ENCODE data around the gene GNG13. TPM values are rescaled to one million over a fixed set of nuclear protein-coding genes. Genes with fewer than 3 reads are reported as not detected.
"Not testable (repeated sequence)": the region's sequence is repeated elsewhere in the genome, so short reads cannot be mapped to it uniquely, and the experiment has no call there.

The GNG13 gene
- total RNA-seq, 2 experiments from 2014 or later = not detected

- Mint-ChIP-seq H3K4me3 (no peak overlapping the region), H3K27me3 (no peaks in the 10 kb centered on the region), H3K9me3 (ENCODE audit: low read depth) (peaks cover 3% of the 10 kb centered on the region), H3K36me3 (peaks cover 1% of the 10 kb centered on the region), H3K4me1 (no peaks in the 10 kb centered on the region), H3K27ac (no peak overlapping the region)
- CTCF ChIA-PET = no interaction called here
- DNase-seq (no peak), ATAC-seq (no peak)
Observed at GRCh38 chr16:839643-840408, 39.3 kb upstream of the GNG13 start.

GRCh38 chr16:838741-839140, 38.2 kb upstream of the GNG13 start:
- DNase-seq (no peak), ATAC-seq (no peak)
- no peaks in the 10 kb centered on the region for H3K27me3 Mint-ChIP-seq
- CTCF ChIA-PET = no interaction called here
- peaks cover 3% of the 10 kb centered on the region for H3K9me3 Mint-ChIP-seq (ENCODE audit: low read depth)
- peaks cover 1% of the 10 kb centered on the region for H3K36me3 Mint-ChIP-seq
- H3K4me3 Mint-ChIP-seq = no peak overlapping the region
- H3K4me1 Mint-ChIP-seq = no peaks in the 10 kb centered on the region
- no peak overlapping the region for H3K27ac Mint-ChIP-seq

- H3K4me1 Mint-ChIP-seq; DNase-seq; H3K27ac Mint-ChIP-seq; H3K36me3 Mint-ChIP-seq; ATAC-seq; H3K4me3 Mint-ChIP-seq; CTCF ChIA-PET; H3K27me3 Mint-ChIP-seq; H3K9me3 Mint-ChIP-seq (ENCODE audit: low read depth): not testable (repeated sequence)
Observed at GRCh38 chr16:836822-837221, 36.3 kb upstream of the GNG13 start.

- no peaks in the 10 kb centered on the region for H3K27me3 Mint-ChIP-seq
- peaks cover 1% of the 10 kb centered on the region for H3K36me3 Mint-ChIP-seq
- no peak overlapping the region for H3K27ac Mint-ChIP-seq
- DNase-seq (no peak), ATAC-seq (no peak)
- CTCF ChIA-PET = no interaction called here
- no peaks in the 10 kb centered on the region for H3K4me1 Mint-ChIP-seq
- H3K4me3 Mint-ChIP-seq = no peak overlapping the region
- H3K9me3 Mint-ChIP-seq (ENCODE audit: low read depth) = peaks cover 3% of the 10 kb centered on the region
Observed at GRCh38 chr16:836221-836620, 35.7 kb upstream of the GNG13 start.

- Mint-ChIP-seq H3K4me3 (no peak overlapping the region), H3K27me3 (no peaks in the 10 kb centered on the region), H3K27ac (no peak overlapping the region), H3K4me1 (no peaks in the 10 kb centered on the region), H3K9me3 (ENCODE audit: low read depth) (peaks cover 3% of the 10 kb centered on the region), H3K36me3 (peaks cover 1% of the 10 kb centered on the region)
- CTCF ChIA-PET = no interaction called here
- ATAC-seq (no peak), DNase-seq (no peak)
Observed at GRCh38 chr16:835373-835772, 34.8 kb upstream of the GNG13 start.

GRCh38 chr16:833411-833810, 32.9 kb upstream of the GNG13 start:
- CTCF ChIA-PET = no interaction called here
- Mint-ChIP-seq H3K4me1 (peaks cover 2% of the 10 kb centered on the region), H3K27ac (no peak overlapping the region), H3K27me3 (no peaks in the 10 kb centered on the region), H3K36me3 (peaks cover 1% of the 10 kb centered on the region), H3K9me3 (ENCODE audit: low read depth) (peaks cover 3% of the 10 kb centered on the region), H3K4me3 (no peak overlapping the region)
- DNase-seq (no peak), ATAC-seq (no peak)

- no peak overlapping the region for H3K27ac Mint-ChIP-seq
Observed at GRCh38 chr16:832652-833336, 32.3 kb upstream of the GNG13 start.

GRCh38 chr16:831571-832413, 31.3 kb upstream of the GNG13 start:
- Mint-ChIP-seq H3K9me3 (ENCODE audit: low read depth) (peaks cover 3% of the 10 kb centered on the region), H3K36me3 (peaks cover 1% of the 10 kb centered on the region), H3K27me3 (no peaks in the 10 kb centered on the region), H3K4me1 (peaks cover 2% of the 10 kb centered on the region), H3K27ac (no peak overlapping the region), H3K4me3 (no peak overlapping the region)
- CTCF ChIA-PET = no interaction called here
- ATAC-seq (no peak), DNase-seq (no peak)

More at GRCh38 chr16:832652-833336, 32.3 kb upstream of the GNG13 start:
- Mint-ChIP-seq H3K27me3 (no peaks in the 10 kb centered on the region), H3K4me1 (peaks cover 2% of the 10 kb centered on the region), H3K36me3 (peaks cover 1% of the 10 kb centered on the region), H3K9me3 (ENCODE audit: low read depth) (peaks cover 3% of the 10 kb centered on the region), H3K4me3 (no peak overlapping the region)
- DNase-seq (no peak), ATAC-seq (no peak)
- CTCF ChIA-PET = no interaction called here

GRCh38 chr16:830871-831570, 30.5 kb upstream of the GNG13 start:
- peaks cover 2% of the 10 kb centered on the region for H3K4me1 Mint-ChIP-seq
- H3K36me3 Mint-ChIP-seq = no peaks in the 10 kb centered on the region
- no peak overlapping the region for H3K27ac Mint-ChIP-seq
- ATAC-seq (no peak), DNase-seq (no peak)
- no peak overlapping the region for H3K4me3 Mint-ChIP-seq
- CTCF ChIA-PET = no interaction called here
- H3K27me3 Mint-ChIP-seq = no peaks in the 10 kb centered on the region
- H3K9me3 Mint-ChIP-seq (ENCODE audit: low read depth) = no peaks in the 10 kb centered on the region

- Mint-ChIP-seq H3K4me1 (peaks cover 2% of the 10 kb centered on the region), H3K9me3 (ENCODE audit: low read depth) (no peaks in the 10 kb centered on the region), H3K36me3 (no peaks in the 10 kb centered on the region), H3K27me3 (no peaks in the 10 kb centered on the region), H3K4me3 (no peak overlapping the region), H3K27ac (no peak overlapping the region)
- no peak for ATAC-seq
- CTCF ChIA-PET = no interaction called here
- DNase-seq = no peak
Observed at GRCh38 chr16:830107-830870, 29.8 kb upstream of the GNG13 start.

GRCh38 chr16:828891-829290, 28.4 kb upstream of the GNG13 start:
- no peaks in the 10 kb centered on the region for H3K36me3 Mint-ChIP-seq

GRCh38 chr16:827513-827912, 27.0 kb upstream of the GNG13 start:
- CTCF ChIA-PET = no interaction called here
- H3K27ac Mint-ChIP-seq = no peak overlapping the region
- no peak overlapping the region for H3K4me3 Mint-ChIP-seq
- H3K36me3 Mint-ChIP-seq = no peaks in the 10 kb centered on the region
- H3K4me1 Mint-ChIP-seq = peaks cover 2% of the 10 kb centered on the region
- no peaks in the 10 kb centered on the region for H3K27me3 Mint-ChIP-seq
- no peaks in the 10 kb centered on the region for H3K9me3 Mint-ChIP-seq (ENCODE audit: low read depth)
- DNase-seq (no peak), ATAC-seq (no peak)

More at GRCh38 chr16:828891-829290, 28.4 kb upstream of the GNG13 start:
- no peak for ATAC-seq
- Mint-ChIP-seq H3K4me3 (no peak overlapping the region), H3K27me3 (no peaks in the 10 kb centered on the region), H3K9me3 (ENCODE audit: low read depth) (no peaks in the 10 kb centered on the region), H3K4me1 (peaks cover 2% of the 10 kb centered on the region), H3K27ac (no peak overlapping the region)
- CTCF ChIA-PET = no interaction called here
- DNase-seq = no peak

All from activated CD8-positive, alpha-beta memory T cell treated with anti-CD3 and anti-CD28 coated beads, Interleukin-2, amount 10 ng/mL, durations not matched to agents 7 days and 5 days (primary cell).